ENCODE results near the gene TSPAN18. TPM values are rescaled to one million over a fixed set of nuclear protein-coding genes. Genes with fewer than 3 reads are reported as not detected.

Gene TSPAN18
- total and polyA plus RNA-seq, 2 of the 4 experiments (the other 2 are of a cell fraction), result 0.36 to 1.1 TPM

DNA sequence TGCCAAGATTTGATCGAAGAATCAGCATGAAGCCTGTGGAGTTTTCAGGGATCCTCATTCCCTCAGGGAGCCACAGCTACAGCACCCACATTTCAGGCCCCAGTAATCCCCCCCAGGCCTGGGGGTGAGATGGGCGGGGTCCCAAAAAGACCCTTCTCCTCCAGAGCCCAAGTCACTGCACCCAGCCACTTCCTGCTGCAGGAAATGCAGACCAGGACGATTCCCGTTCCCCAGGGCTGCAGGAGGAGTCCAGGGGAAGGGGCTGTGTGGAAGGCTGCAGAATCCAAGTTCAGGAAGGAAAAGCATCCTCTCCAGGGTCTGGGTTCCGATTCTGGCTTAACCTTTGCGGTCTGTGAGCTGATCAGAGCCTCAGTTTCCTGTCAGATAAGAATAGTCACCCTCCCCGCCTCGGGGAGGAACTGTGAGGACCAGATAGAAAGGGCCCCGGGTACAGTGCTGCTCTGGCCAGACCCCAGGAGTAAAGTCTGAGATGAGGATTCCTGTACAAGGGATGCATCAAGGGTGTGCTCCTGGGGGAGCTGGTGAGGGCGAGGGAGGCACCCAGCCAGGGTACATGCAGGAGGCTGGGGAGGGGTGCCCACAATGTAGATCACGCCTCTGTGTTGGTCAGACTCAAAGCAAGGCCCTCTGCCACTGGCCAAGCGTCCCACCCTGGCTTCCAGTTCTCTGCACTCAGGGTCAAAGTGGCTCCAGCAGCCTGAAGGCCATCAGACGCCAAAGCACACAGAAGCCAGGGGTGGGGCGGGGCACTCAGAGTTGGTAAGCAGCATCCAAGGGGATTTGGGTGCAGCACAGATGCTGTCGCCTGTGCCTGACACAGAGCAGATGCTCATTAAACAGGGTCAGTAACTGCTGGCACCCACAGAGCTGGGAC, 254.0 kb downstream of the TSPAN18 start:
- Histone ChIP-seq H3K4me2 (ENCODE audit: low read depth, low read length) (no peak overlapping the region), H2AFZ (replicated peaks; ENCODE audit: low read length, poor library complexity) (no peak overlapping the region), H4K8ac (ENCODE audit: low read depth in 2 of 2, low read length in 2 of 2) (no peak overlapping the region), H2BK120ac (ENCODE audit: low read depth, low read length) (no peak overlapping the region), H3K56ac (ENCODE audit: extremely low read depth, insufficient read depth, low read length) (no peak overlapping the region), H3K23ac (ENCODE audit: low read depth, low read length) (no peak overlapping the region), H3K79me1 (ENCODE audit: low read depth in 1 of 2, low read length in 2 of 2) (no peaks in the 10 kb centered on the region), H3K4me3 (ENCODE audit: insufficient read depth, low read depth, low read length) (no peak overlapping the region), H3K4me1 (ENCODE audit: control insufficient read depth, insufficient read depth, low read length) (peaks cover 5% of the 10 kb centered on the region), H2BK15ac (ENCODE audit: low read depth, low read length) (no peak overlapping the region), H4K5ac (ENCODE audit: low read depth, low read length) (no peak overlapping the region), H3K9me1 (ENCODE audit: insufficient read depth, low read length) (no peaks in the 10 kb centered on the region; the same call in 1 of the 2 replicates), H3K36me3 (ENCODE audit: control insufficient read depth, insufficient read depth, low read length) (no peaks in the 10 kb centered on the region), H4K20me1 (ENCODE audit: insufficient read depth, low read length) (no peaks in the 10 kb centered on the region), H2AK9ac (replicated peaks; ENCODE audit: low read depth, low read length, poor library complexity) (no peak overlapping the region), H3K4ac (ENCODE audit: low read depth, low read length) (no peak overlapping the region), H3K27ac (ENCODE audit: insufficient read depth, low read length) (no peak overlapping the region), H2BK5ac (ENCODE audit: low read depth, low read length, poor library complexity, severe bottlenecking) (no peak overlapping the region), H3K18ac (ENCODE audit: low read depth, low read length) (no peak overlapping the region), H3K9me3 (ENCODE audit: control insufficient read depth, insufficient read depth, low read length) (peaks cover 3% of the 10 kb centered on the region; the same call in 1 of the 2 replicates), H3K14ac (replicated peaks; ENCODE audit: low read depth, low read length) (no peak overlapping the region), H3K9ac (ENCODE audit: low read depth, low read length) (no peak overlapping the region), H4K91ac (ENCODE audit: insufficient read depth, low read depth, low read length) (no peak overlapping the region), H3K27me3 (ENCODE audit: control insufficient read depth, insufficient read depth, low read length) (peaks cover 20% of the 10 kb centered on the region; the same call in 1 of the 2 replicates), H2AK5ac (ENCODE audit: low read depth, low read length) (no peak overlapping the region), H2BK20ac (ENCODE audit: low read depth, low read length) (no peak overlapping the region)
- TF ChIP-seq RFX5 (IDR thresholded peaks at IDR 0.05; ENCODE audit: low read depth, low read length) (no peak), CHD1 (IDR thresholded peaks at IDR 0.05; ENCODE audit: low read depth, low read length) (no peak), MAFK (IDR thresholded peaks at IDR 0.05; ENCODE audit: low read depth, low read length) (no peak), RCOR1 (IDR thresholded peaks at IDR 0.05; ENCODE audit: insufficient replicate concordance, low read length) (no peak), SMC3 (IDR thresholded peaks at IDR 0.05; ENCODE audit: low read depth, low read length) (no peak), FOS (IDR thresholded peaks at IDR 0.05; ENCODE audit: low read depth, low read length) (no peak), POLR2A (IDR thresholded peaks at IDR 0.05; ENCODE audit: low read depth, low read length) (no peak), RAD21 (IDR thresholded peaks at IDR 0.05; ENCODE audit: low read length) (no peak), BHLHE40 (IDR thresholded peaks at IDR 0.05; ENCODE audit: low read depth, low read length) (no peak)
- intact Hi-C loops (cut with micrococcal nuclease), result no loop called here
- in situ Hi-C loops (cut with MboI; ENCODE audit: low sequenced_read_pairs), result no loop called here
- ChIA-PET POLR2A (ENCODE audit: unreplicated experiment) (no interaction called here), CTCF (no interaction called here)
- BruUV-seq (replicated peaks), result no TSS peak
- ATAC-seq (ENCODE audit: low read depth) (no peak), DNase-seq (no peak)
- WGBS, 2 experiments (ENCODE audit: extremely low coverage in 2 of 2, insufficient read length in 1 of 2), result 86% methylated on average over 7 of the region's 15 CpGs; no CpG with 5 or more reads in 1 of the 2 experiments
- dilution Hi-C loops (cut with HindIII; ENCODE audit: low sequenced_read_pairs, unreplicated experiment), result no loop called here

Other genes starting within 250 kb of the TSPAN18 start
- 18.9 and 32.8 TPM in 2 replicates for gene CD82, start 161.3 kb upstream of the TSPAN18 start, total RNA-seq (2012; rRNA removed)
- 46.1 and 49.4 TPM in 2 replicates for gene CD82, start 161.3 kb upstream of the TSPAN18 start, polyA plus RNA-seq (2012; rRNA removed)
- 3.9 TPM in 2 replicates for gene TP53I11, start 223.9 kb downstream of the TSPAN18 start, total RNA-seq (2012; rRNA removed)
- gene TP53I11, start 223.9 kb downstream of the TSPAN18 start, polyA plus RNA-seq (2012; rRNA removed), result 18.4 and 22.0 TPM in 2 replicates

Measured in IMR-90 (cell line).